Activated naive CD4-positive, alpha-beta T cell treated with anti-CD3 and anti-CD28 coated beads, Interleukin-2, amount 50 U/mL, for 24 hours (primary cell): ENCODE results near the gene DLGAP4.

ENCODE experiments used
- H3K27ac Mint-ChIP-seq: one replicate; pipeline ENCODE4 v1.8.0; 2021; ENCODE audit warnings: mild to moderate bottlenecking, mixed read lengths
- H3K27me3 Mint-ChIP-seq: one replicate; pipeline ENCODE4 v1.8.0; 2021; ENCODE audit warnings: mixed read lengths
- H3K36me3 Mint-ChIP-seq: one replicate; pipeline ENCODE4 v1.8.0; 2021; ENCODE audit warnings: mixed read lengths
- H3K4me1 Mint-ChIP-seq: one replicate; pipeline ENCODE4 v1.8.0; 2021; ENCODE audit warnings: mixed read lengths
- H3K4me3 Mint-ChIP-seq: one replicate; pipeline ENCODE4 v1.8.0; 2021; ENCODE audit warnings: mild to moderate bottlenecking, mixed read lengths
- H3K9me3 Mint-ChIP-seq: one replicate; pipeline ENCODE4 v1.8.0; 2021; ENCODE audit warnings: mixed read lengths

Gene DLGAP4

GRCh38 chr20:36479938-36480337 is 173.8 kb downstream of the DLGAP4 start:
- no peak overlapping the region for H3K4me3 Mint-ChIP-seq
- H3K36me3 Mint-ChIP-seq: no peaks in the 10 kb centered on the region
- H3K4me1 Mint-ChIP-seq: peaks cover 38% of the 10 kb centered on the region
- no peaks in the 10 kb centered on the region for H3K9me3 Mint-ChIP-seq
- no peak overlapping the region for H3K27ac Mint-ChIP-seq
- no peaks in the 10 kb centered on the region for H3K27me3 Mint-ChIP-seq

DNA sequence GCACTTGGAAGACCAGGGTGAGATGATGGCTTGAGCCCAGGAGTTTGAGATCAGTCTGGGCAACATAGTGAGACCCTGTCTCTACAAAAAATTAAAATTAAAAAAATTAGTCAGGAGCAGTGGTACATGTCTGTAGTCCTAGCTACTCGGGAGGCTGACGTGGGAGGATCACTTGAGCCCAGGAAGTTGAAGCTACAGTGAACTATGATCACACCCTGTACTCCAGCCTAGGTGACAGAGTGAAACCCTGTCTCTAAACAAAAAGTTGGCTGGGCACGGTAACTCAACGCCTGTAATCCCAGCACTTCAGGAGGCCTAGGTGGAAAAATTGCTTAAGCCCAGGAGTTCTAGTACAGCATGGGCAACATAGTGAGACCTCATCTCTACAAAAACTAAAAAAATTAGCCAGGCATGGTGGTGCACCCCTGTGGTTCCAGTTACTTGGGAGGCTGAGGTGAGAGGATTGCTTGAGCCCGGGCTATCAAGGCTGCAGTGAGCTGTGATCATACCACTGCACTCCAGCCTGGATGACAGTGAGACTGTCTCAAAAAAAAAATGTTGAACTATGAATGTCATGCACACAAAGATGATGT is 174.4 kb downstream of the DLGAP4 start:
- H3K4me1 Mint-ChIP-seq: peaks cover 38% of the 10 kb centered on the region
- H3K36me3 Mint-ChIP-seq: no peaks in the 10 kb centered on the region
- H3K9me3 Mint-ChIP-seq: no peaks in the 10 kb centered on the region
- H3K4me3 Mint-ChIP-seq: no peak overlapping the region
- no peaks in the 10 kb centered on the region for H3K27me3 Mint-ChIP-seq
- H3K27ac Mint-ChIP-seq: no peak overlapping the region

GRCh38 chr20:36481380-36482043 is 175.4 kb downstream of the DLGAP4 start:
- H3K36me3 Mint-ChIP-seq: no peaks in the 10 kb centered on the region
- H3K27me3 Mint-ChIP-seq: no peaks in the 10 kb centered on the region
- no peaks in the 10 kb centered on the region for H3K9me3 Mint-ChIP-seq
- no peak overlapping the region for H3K4me3 Mint-ChIP-seq
- H3K27ac Mint-ChIP-seq: no peak overlapping the region
- H3K4me1 Mint-ChIP-seq: peaks cover 38% of the 10 kb centered on the region

DNA sequence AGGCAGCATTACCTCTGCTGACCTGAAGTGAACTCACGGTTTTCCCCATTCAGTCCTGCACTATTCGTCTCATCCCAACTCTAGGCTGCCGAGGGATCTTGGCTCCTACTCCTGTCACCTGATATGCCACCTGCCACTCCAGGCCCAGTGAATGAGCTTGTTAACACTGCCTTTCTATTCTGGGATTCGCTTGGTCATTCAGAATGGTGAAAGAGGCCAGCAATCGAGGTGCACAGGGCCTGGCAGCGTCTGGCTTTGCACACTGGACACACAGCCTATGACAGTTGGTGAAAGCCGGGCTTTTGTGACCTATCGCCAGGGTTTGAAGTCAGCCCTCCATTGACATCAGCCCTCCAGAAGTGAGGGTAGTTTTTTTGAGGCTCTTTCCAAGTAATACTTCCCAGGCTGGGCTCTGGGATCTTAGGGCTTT is 175.9 kb downstream of the DLGAP4 start:
- Mint-ChIP-seq H3K27ac (no peak overlapping the region), H3K27me3 (no peaks in the 10 kb centered on the region), H3K36me3 (no peaks in the 10 kb centered on the region), H3K9me3 (no peaks in the 10 kb centered on the region), H3K4me1 (peaks cover 38% of the 10 kb centered on the region), H3K4me3 (no peak overlapping the region)

DNA sequence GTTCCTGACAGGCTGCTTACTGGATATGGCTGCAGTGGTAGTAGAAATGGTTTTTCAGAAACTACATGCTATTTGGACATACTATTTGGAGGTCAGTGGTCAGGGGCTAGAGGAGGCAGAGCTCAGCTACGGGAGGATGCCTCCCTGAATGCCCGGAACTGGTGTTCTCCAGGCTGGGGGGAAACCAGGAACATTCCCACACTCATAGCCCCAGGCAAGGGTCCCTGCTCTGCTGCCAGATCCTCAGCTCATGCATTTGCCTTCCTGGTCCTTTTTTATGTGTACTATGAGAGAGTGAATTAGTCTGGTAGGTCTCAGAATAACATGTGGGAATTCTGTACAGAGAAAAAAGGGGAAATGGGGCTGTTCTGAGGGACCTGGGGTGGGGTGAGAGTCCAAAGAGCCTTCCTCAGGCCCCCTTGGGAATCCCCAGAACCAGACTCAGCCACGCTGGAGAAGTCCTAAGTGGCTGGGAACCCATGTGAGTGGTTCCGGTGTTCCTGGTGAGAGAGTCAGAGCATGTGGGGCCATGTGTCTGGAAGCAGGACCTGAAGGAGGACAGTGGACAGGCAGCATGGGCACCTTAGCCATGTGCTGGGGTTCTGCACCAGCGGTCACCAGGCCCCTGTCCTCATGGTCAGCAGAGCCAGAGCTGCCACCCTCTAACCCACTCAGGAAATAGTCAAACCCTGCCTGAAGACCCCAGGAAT is 177.2 kb downstream of the DLGAP4 start:
- no peaks in the 10 kb centered on the region for H3K27me3 Mint-ChIP-seq
- peaks cover 35% of the 10 kb centered on the region for H3K4me1 Mint-ChIP-seq
- no peaks in the 10 kb centered on the region for H3K9me3 Mint-ChIP-seq
- H3K36me3 Mint-ChIP-seq: no peaks in the 10 kb centered on the region
- no peak overlapping the region for H3K4me3 Mint-ChIP-seq
- H3K27ac Mint-ChIP-seq: no peak overlapping the region

DNA sequence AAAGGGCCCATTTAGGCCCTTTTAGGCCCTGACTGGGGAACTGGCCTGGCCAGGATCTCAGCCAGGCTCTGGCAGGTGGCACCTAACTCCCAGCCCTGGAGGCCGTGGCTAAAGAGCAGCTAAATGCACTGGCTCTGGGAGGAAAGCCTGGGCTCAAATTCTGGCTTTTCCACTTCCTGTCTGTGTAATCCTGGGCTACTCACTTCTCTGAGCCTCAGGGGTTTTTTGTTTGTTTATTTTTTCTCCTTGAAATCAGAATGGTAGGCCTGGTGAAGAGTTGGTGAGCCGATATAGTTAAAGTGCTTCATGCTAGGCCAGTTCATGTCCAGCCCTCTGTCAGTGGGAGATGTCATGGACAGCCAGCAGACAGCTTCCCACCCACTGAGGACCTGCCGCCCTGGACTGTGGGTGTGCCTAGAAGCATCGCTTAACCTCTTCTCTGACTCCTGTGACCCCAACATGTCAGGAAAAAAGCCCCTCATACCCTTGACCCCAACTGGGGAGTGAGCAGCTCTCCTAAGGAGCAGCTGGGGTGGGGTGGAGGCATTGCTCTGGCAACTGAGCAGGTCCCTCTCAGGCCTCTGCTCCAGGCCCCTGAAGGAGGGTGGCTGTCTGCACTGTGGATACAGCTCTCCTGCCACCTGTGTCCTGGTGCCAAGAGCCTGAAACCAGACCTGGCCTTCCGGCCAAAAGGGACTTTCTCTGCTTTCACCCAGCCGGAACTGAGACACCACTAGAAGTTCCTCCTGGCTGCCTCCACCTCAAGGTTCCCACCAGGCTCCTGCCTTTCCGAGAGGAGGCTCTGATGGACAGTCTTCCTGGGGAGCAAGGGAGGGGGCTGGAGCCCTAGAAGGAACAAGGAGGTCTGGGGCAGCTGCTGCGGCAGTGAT is 178.0 kb downstream of the DLGAP4 start:
- no peaks in the 10 kb centered on the region for H3K9me3 Mint-ChIP-seq
- no peaks in the 10 kb centered on the region for H3K36me3 Mint-ChIP-seq
- no peak overlapping the region for H3K4me3 Mint-ChIP-seq
- no peaks in the 10 kb centered on the region for H3K27me3 Mint-ChIP-seq
- peaks cover 28% of the 10 kb centered on the region for H3K4me1 Mint-ChIP-seq
- no peak overlapping the region for H3K27ac Mint-ChIP-seq

GRCh38 chr20:36485286-36485685 is 179.1 kb downstream of the DLGAP4 start:
- Mint-ChIP-seq H3K4me1 (peaks cover 24% of the 10 kb centered on the region), H3K27ac (no peak overlapping the region), H3K9me3 (no peaks in the 10 kb centered on the region), H3K4me3 (no peak overlapping the region), H3K36me3 (no peaks in the 10 kb centered on the region), H3K27me3 (no peaks in the 10 kb centered on the region)

GRCh38 chr20:36487069-36487468 is 180.9 kb downstream of the DLGAP4 start:
- Mint-ChIP-seq H3K9me3 (no peaks in the 10 kb centered on the region), H3K4me3 (no peak overlapping the region), H3K4me1 (peaks cover 27% of the 10 kb centered on the region), H3K36me3 (no peaks in the 10 kb centered on the region), H3K27me3 (no peaks in the 10 kb centered on the region), H3K27ac (no peak overlapping the region)

- Mint-ChIP-seq H3K27ac (no peak overlapping the region), H3K4me1 (peaks cover 39% of the 10 kb centered on the region), H3K4me3 (no peak overlapping the region), H3K36me3 (no peaks in the 10 kb centered on the region), H3K9me3 (no peaks in the 10 kb centered on the region), H3K27me3 (no peaks in the 10 kb centered on the region)
Measured at GRCh38 chr20:36490191-36490590, 184.1 kb downstream of the DLGAP4 start.

- Mint-ChIP-seq H3K36me3 (no peaks in the 10 kb centered on the region), H3K9me3 (no peaks in the 10 kb centered on the region), H3K4me3 (peak overlapping the region; percentile 68), H3K27me3 (no peaks in the 10 kb centered on the region), H3K4me1 (peaks cover 39% of the 10 kb centered on the region), H3K27ac (peak overlapping the region; percentile 93)
Measured at GRCh38 chr20:36491901-36492617, 185.9 kb downstream of the DLGAP4 start.

- peaks cover 35% of the 10 kb centered on the region for H3K4me1 Mint-ChIP-seq
- H3K27me3 Mint-ChIP-seq: no peaks in the 10 kb centered on the region
- no peak overlapping the region for H3K27ac Mint-ChIP-seq
Measured at GRCh38 chr20:36493051-36493800, 187.1 kb downstream of the DLGAP4 start.

GRCh38 chr20:36493801-36494114 is 187.6 kb downstream of the DLGAP4 start:
- no peaks in the 10 kb centered on the region for H3K36me3 Mint-ChIP-seq
- H3K27ac Mint-ChIP-seq: peak overlapping the region; percentile 41

More at GRCh38 chr20:36493051-36493800, 187.1 kb downstream of the DLGAP4 start:
- H3K36me3 Mint-ChIP-seq: no peaks in the 10 kb centered on the region
- no peaks in the 10 kb centered on the region for H3K9me3 Mint-ChIP-seq
- H3K4me3 Mint-ChIP-seq: no peak overlapping the region

GRCh38 chr20:36496707-36497669 is 190.8 kb downstream of the DLGAP4 start:
- peaks cover 4% of the 10 kb centered on the region for H3K36me3 Mint-ChIP-seq
- H3K9me3 Mint-ChIP-seq: no peaks in the 10 kb centered on the region
- H3K4me1 Mint-ChIP-seq: peaks cover 24% of the 10 kb centered on the region
- no peak overlapping the region for H3K4me3 Mint-ChIP-seq
- no peak overlapping the region for H3K27ac Mint-ChIP-seq
- H3K27me3 Mint-ChIP-seq: no peaks in the 10 kb centered on the region

More at GRCh38 chr20:36493801-36494114, 187.6 kb downstream of the DLGAP4 start:
- H3K4me1 Mint-ChIP-seq: peaks cover 35% of the 10 kb centered on the region
- no peak overlapping the region for H3K4me3 Mint-ChIP-seq
- no peaks in the 10 kb centered on the region for H3K9me3 Mint-ChIP-seq
- H3K27me3 Mint-ChIP-seq: no peaks in the 10 kb centered on the region

DNA sequence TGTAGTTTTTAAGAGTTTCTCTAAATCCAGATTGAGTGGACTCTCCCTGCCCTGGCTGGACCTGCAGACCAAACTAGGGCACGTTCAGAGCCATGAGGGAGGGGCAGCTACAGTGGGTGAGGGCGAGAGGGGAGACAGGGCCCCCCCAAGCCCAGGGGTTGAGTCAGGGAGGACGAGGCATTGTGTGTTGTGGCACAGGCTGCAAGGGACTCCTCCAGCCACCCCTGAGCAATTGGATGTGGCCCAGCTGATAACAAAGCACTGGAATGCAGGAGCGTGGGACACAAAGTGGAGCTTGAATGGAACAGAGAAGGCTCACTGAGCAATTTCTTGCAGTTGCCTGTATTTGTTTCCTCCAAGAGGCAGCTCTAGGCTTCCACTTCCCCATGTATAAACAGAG is 191.7 kb downstream of the DLGAP4 start:
- Mint-ChIP-seq H3K36me3 (peaks cover 4% of the 10 kb centered on the region), H3K27ac (no peak overlapping the region), H3K9me3 (no peaks in the 10 kb centered on the region), H3K27me3 (no peaks in the 10 kb centered on the region), H3K4me1 (peaks cover 17% of the 10 kb centered on the region), H3K4me3 (no peak overlapping the region)
